ENCODE measurements around the gene CEP164.

CEP164 gene

GRCh38 chr11:117327567-117328374 lies at the start of gene CEP164:
Gene CEP164 (plus strand): TSS chr11:117327854. CDS start chr11:117338587, 10,733 bp downstream.
- no peaks in the 10 kb centered on the region for H3K36me3 ChIP-seq (ENCODE audit: control insufficient read depth in 2 of 2, insufficient read depth in 2 of 2, low read length in 2 of 2)
- H3K27ac ChIP-seq (ENCODE audit: low read length), result peak within 1 kb of the TSS; percentile 86
- H3K9me3 ChIP-seq (ENCODE audit: control insufficient read depth in 2 of 2, low read length in 2 of 2), result no peaks in the 10 kb centered on the region
- peak within 1 kb of the TSS; percentile 80 to 84 for H3K9ac ChIP-seq (ENCODE audit: low read length in 2 of 2)
- no peaks in the 10 kb centered on the region for H3K27me3 ChIP-seq (ENCODE audit: control insufficient read depth in 1 of 2, insufficient read depth in 2 of 2, low read length in 2 of 2)
- peaks cover 14% of the 10 kb centered on the region for H3K4me1 ChIP-seq (ENCODE audit: control insufficient read depth, insufficient read depth, low read length)
- H3K4me3 ChIP-seq (ENCODE audit: low read length in 2 of 2), result peak within 1 kb of the TSS; percentile 56 to 88

- no peaks in the 10 kb centered on the region for H3K9me3 ChIP-seq (ENCODE audit: control insufficient read depth in 2 of 2, low read length in 2 of 2)
- H3K27ac ChIP-seq (ENCODE audit: low read length), result no peak overlapping the region
- H3K36me3 ChIP-seq (ENCODE audit: control insufficient read depth in 2 of 2, insufficient read depth in 2 of 2, low read length in 2 of 2), result peaks cover 22 to 25% of the 10 kb centered on the region in 2 donors
- no peak overlapping the region for H3K4me3 ChIP-seq (ENCODE audit: low read length in 2 of 2)
- no peak overlapping the region for H3K9ac ChIP-seq (ENCODE audit: low read length in 2 of 2)
- H3K27me3 ChIP-seq (ENCODE audit: control insufficient read depth in 1 of 2, insufficient read depth in 2 of 2, low read length in 2 of 2), result no peaks in the 10 kb centered on the region
- no peaks in the 10 kb centered on the region for H3K4me1 ChIP-seq (ENCODE audit: control insufficient read depth, insufficient read depth, low read length)
These were observed 49.3 kb upstream of the CEP164 start for GRCh38 chr11:117278347-117278746.

DNA sequence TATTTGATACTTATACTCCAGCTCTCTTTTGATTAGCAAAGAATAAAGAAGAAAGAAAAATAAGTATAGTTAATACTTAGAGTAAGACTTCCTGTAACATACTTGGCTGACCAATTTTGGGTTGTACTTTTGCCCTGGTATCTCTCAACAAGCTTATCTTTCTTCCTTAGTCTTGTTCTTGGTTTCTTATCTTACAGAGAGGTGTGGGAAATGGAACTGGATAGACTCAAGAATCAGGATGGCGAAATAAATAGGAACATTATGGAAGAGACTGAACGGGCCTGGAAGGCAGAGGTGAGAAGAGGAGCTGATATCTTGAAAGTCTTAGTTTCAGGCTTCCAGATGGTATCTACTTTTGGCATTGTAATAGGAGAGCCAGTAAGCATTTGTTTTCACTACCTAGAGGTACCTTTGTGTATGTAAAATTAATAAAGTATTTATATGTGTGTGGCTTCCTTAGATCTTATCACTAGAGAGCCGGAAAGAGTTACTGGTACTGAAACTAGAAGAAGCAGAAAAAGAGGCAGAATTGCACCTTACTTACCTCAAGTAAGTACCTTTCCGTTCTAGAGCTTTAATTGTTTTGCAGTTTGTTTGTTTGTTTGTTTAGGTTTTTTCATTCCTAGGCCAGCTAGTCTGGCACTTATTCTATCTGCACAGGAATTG lies 47.8 kb upstream of the CEP164 start:
- Histone ChIP-seq H3K9me3 (ENCODE audit: control insufficient read depth in 2 of 2, low read length in 2 of 2) (no peaks in the 10 kb centered on the region), H3K36me3 (ENCODE audit: control insufficient read depth in 2 of 2, insufficient read depth in 2 of 2, low read length in 2 of 2) (peaks cover 29 to 30% of the 10 kb centered on the region in 2 donors), H3K9ac (ENCODE audit: low read length in 2 of 2) (no peak overlapping the region), H3K4me3 (ENCODE audit: low read length in 2 of 2) (no peak overlapping the region), H3K4me1 (ENCODE audit: control insufficient read depth, insufficient read depth, low read length) (no peaks in the 10 kb centered on the region), H3K27ac (ENCODE audit: low read length) (no peak overlapping the region), H3K27me3 (ENCODE audit: control insufficient read depth in 1 of 2, insufficient read depth in 2 of 2, low read length in 2 of 2) (no peaks in the 10 kb centered on the region)

- H3K36me3 ChIP-seq (ENCODE audit: control insufficient read depth in 2 of 2, insufficient read depth in 2 of 2, low read length in 2 of 2), result peaks cover 37 to 40% of the 10 kb centered on the region in 2 donors
- no peak overlapping the region for H3K9ac ChIP-seq (ENCODE audit: low read length in 2 of 2)
- H3K27ac ChIP-seq (ENCODE audit: low read length), result no peak overlapping the region
These were observed 46.5 kb upstream of the CEP164 start for GRCh38 chr11:117281159-117281558.

GRCh38 chr11:117281869-117282268 lies 45.8 kb upstream of the CEP164 start:
- Histone ChIP-seq H3K36me3 (ENCODE audit: control insufficient read depth in 2 of 2, insufficient read depth in 2 of 2, low read length in 2 of 2) (peaks cover 37 to 42% of the 10 kb centered on the region in 2 donors), H3K9me3 (ENCODE audit: control insufficient read depth in 2 of 2, low read length in 2 of 2) (no peaks in the 10 kb centered on the region), H3K9ac (ENCODE audit: low read length in 2 of 2) (no peak overlapping the region), H3K27me3 (ENCODE audit: control insufficient read depth in 1 of 2, insufficient read depth in 2 of 2, low read length in 2 of 2) (no peaks in the 10 kb centered on the region), H3K4me1 (ENCODE audit: control insufficient read depth, insufficient read depth, low read length) (no peaks in the 10 kb centered on the region), H3K27ac (ENCODE audit: low read length) (no peak overlapping the region), H3K4me3 (ENCODE audit: low read length in 2 of 2) (no peak overlapping the region)

More at GRCh38 chr11:117281159-117281558, 46.5 kb upstream of the CEP164 start:
- Histone ChIP-seq H3K4me3 (ENCODE audit: low read length in 2 of 2) (no peak overlapping the region), H3K27me3 (ENCODE audit: control insufficient read depth in 1 of 2, insufficient read depth in 2 of 2, low read length in 2 of 2) (no peaks in the 10 kb centered on the region), H3K4me1 (ENCODE audit: control insufficient read depth, insufficient read depth, low read length) (no peaks in the 10 kb centered on the region), H3K9me3 (ENCODE audit: control insufficient read depth in 2 of 2, low read length in 2 of 2) (no peaks in the 10 kb centered on the region)

DNA sequence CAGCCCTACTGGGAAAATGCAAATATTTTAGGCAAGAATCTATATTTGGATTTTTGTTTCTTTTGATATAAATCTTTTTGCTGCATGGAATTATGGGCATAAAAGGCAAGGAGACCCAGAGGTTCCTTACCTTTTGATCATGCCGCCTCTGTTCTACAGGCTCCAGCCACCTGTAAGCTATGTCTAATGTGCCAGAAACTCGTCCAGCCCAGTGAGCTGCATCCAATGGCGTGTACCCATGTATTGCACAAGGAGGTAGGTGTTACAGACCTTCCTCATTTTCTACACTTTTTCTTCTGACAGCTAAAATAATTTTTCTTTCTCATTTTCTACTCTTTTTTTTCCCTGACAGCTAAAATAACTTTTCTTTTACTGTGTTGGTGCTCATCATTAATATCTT lies 44.7 kb upstream of the CEP164 start:
- no peak overlapping the region for H3K9ac ChIP-seq (ENCODE audit: low read length in 2 of 2)
- H3K36me3 ChIP-seq (ENCODE audit: control insufficient read depth in 2 of 2, insufficient read depth in 2 of 2, low read length in 2 of 2), result peaks cover 42 to 46% of the 10 kb centered on the region in 2 donors
- no peaks in the 10 kb centered on the region for H3K4me1 ChIP-seq (ENCODE audit: control insufficient read depth, insufficient read depth, low read length)
- H3K27me3 ChIP-seq (ENCODE audit: control insufficient read depth in 1 of 2, insufficient read depth in 2 of 2, low read length in 2 of 2), result no peaks in the 10 kb centered on the region
- H3K27ac ChIP-seq (ENCODE audit: low read length), result no peak overlapping the region
- H3K9me3 ChIP-seq (ENCODE audit: control insufficient read depth in 2 of 2, low read length in 2 of 2), result no peaks in the 10 kb centered on the region
- no peak overlapping the region for H3K4me3 ChIP-seq (ENCODE audit: low read length in 2 of 2)

GRCh38 chr11:117284053-117284452 lies 43.6 kb upstream of the CEP164 start:
- H3K36me3 ChIP-seq (ENCODE audit: control insufficient read depth in 2 of 2, insufficient read depth in 2 of 2, low read length in 2 of 2), result peaks cover 44 to 48% of the 10 kb centered on the region in 2 donors

GRCh38 chr11:117286588-117286987 lies 41.1 kb upstream of the CEP164 start:
- Histone ChIP-seq H3K36me3 (ENCODE audit: control insufficient read depth in 2 of 2, insufficient read depth in 2 of 2, low read length in 2 of 2) (peaks cover 57 to 58% of the 10 kb centered on the region in 2 donors), H3K27ac (ENCODE audit: low read length) (no peak overlapping the region), H3K27me3 (ENCODE audit: control insufficient read depth in 1 of 2, insufficient read depth in 2 of 2, low read length in 2 of 2) (no peaks in the 10 kb centered on the region)

More at GRCh38 chr11:117284053-117284452, 43.6 kb upstream of the CEP164 start:
- Histone ChIP-seq H3K4me1 (ENCODE audit: control insufficient read depth, insufficient read depth, low read length) (no peaks in the 10 kb centered on the region), H3K27me3 (ENCODE audit: control insufficient read depth in 1 of 2, insufficient read depth in 2 of 2, low read length in 2 of 2) (no peaks in the 10 kb centered on the region), H3K9me3 (ENCODE audit: control insufficient read depth in 2 of 2, low read length in 2 of 2) (no peaks in the 10 kb centered on the region), H3K4me3 (ENCODE audit: low read length in 2 of 2) (no peak overlapping the region), H3K9ac (ENCODE audit: low read length in 2 of 2) (no peak overlapping the region), H3K27ac (ENCODE audit: low read length) (no peak overlapping the region)

DNA sequence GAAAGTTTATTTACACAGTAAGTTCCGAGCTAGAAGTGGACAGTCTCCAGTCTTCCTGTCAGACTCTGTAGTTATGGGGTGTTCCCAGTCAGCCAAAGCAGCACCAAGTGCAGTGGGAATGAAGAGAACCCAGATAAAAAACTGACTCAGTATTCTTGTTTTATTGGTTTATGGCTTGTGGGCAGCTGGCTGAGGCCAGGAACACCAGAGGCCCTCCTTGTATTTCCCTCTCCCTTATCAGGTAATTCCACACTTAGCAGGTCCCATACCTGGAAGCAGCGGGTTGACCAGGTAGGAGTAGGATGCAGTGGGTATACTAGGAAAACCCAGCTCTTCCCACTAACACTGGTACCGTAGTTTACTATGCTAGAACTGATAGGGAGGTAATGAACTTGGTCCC lies 40.0 kb upstream of the CEP164 start:
- Histone ChIP-seq H3K27me3 (ENCODE audit: control insufficient read depth in 1 of 2, insufficient read depth in 2 of 2, low read length in 2 of 2) (no peaks in the 10 kb centered on the region), H3K27ac (ENCODE audit: low read length) (no peak overlapping the region), H3K9ac (ENCODE audit: low read length in 2 of 2) (no peak overlapping the region), H3K36me3 (ENCODE audit: control insufficient read depth in 2 of 2, insufficient read depth in 2 of 2, low read length in 2 of 2) (peaks cover 51 to 52% of the 10 kb centered on the region in 2 donors), H3K9me3 (ENCODE audit: control insufficient read depth in 2 of 2, low read length in 2 of 2) (no peaks in the 10 kb centered on the region), H3K4me1 (ENCODE audit: control insufficient read depth, insufficient read depth, low read length) (no peaks in the 10 kb centered on the region), H3K4me3 (ENCODE audit: low read length in 2 of 2) (no peak overlapping the region)

More at GRCh38 chr11:117286588-117286987, 41.1 kb upstream of the CEP164 start:
- H3K4me3 ChIP-seq (ENCODE audit: low read length in 2 of 2), result no peak overlapping the region
- no peaks in the 10 kb centered on the region for H3K4me1 ChIP-seq (ENCODE audit: control insufficient read depth, insufficient read depth, low read length)
- no peak overlapping the region for H3K9ac ChIP-seq (ENCODE audit: low read length in 2 of 2)
- H3K9me3 ChIP-seq (ENCODE audit: control insufficient read depth in 2 of 2, low read length in 2 of 2), result no peaks in the 10 kb centered on the region

DNA sequence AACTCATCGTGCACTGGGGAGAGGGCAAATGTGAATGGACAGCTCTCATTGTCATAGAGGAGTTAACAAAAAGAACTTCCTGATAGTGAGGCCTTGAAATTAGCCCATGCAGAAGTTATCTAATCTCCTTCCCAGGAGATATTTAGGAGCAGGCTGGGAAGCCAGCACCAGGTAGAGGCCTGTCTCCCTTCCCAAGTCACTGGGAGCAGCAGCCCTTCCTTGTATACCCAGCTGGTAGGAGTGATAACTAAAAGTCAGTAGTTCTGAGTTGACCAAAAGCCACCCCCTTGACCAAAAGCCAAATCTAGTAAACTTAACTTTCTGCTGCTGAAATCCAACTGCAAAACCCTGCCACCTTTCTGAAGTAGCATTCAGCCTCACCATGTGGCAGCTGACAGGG lies 37.9 kb upstream of the CEP164 start:
- no peaks in the 10 kb centered on the region for H3K4me1 ChIP-seq (ENCODE audit: control insufficient read depth, insufficient read depth, low read length)
- no peak overlapping the region for H3K4me3 ChIP-seq (ENCODE audit: low read length in 2 of 2)
- H3K9ac ChIP-seq (ENCODE audit: low read length in 2 of 2), result no peak overlapping the region
- H3K36me3 ChIP-seq (ENCODE audit: control insufficient read depth in 2 of 2, insufficient read depth in 2 of 2, low read length in 2 of 2), result peaks cover 47 to 48% of the 10 kb centered on the region in 2 donors
- H3K27me3 ChIP-seq (ENCODE audit: control insufficient read depth in 1 of 2, insufficient read depth in 2 of 2, low read length in 2 of 2), result no peaks in the 10 kb centered on the region
- no peak overlapping the region for H3K27ac ChIP-seq (ENCODE audit: low read length)
- H3K9me3 ChIP-seq (ENCODE audit: control insufficient read depth in 2 of 2, low read length in 2 of 2), result no peaks in the 10 kb centered on the region
